ENCODE data around the gene HEBP2.
A peak's percentile ranks its signal among the peaks of the same experiment; 100 is the strongest.
"Not testable (repeated sequence)": the region's sequence is repeated elsewhere in the genome, so short reads cannot be mapped to it uniquely, and the experiment has no call there.

Gene HEBP2

DNA sequence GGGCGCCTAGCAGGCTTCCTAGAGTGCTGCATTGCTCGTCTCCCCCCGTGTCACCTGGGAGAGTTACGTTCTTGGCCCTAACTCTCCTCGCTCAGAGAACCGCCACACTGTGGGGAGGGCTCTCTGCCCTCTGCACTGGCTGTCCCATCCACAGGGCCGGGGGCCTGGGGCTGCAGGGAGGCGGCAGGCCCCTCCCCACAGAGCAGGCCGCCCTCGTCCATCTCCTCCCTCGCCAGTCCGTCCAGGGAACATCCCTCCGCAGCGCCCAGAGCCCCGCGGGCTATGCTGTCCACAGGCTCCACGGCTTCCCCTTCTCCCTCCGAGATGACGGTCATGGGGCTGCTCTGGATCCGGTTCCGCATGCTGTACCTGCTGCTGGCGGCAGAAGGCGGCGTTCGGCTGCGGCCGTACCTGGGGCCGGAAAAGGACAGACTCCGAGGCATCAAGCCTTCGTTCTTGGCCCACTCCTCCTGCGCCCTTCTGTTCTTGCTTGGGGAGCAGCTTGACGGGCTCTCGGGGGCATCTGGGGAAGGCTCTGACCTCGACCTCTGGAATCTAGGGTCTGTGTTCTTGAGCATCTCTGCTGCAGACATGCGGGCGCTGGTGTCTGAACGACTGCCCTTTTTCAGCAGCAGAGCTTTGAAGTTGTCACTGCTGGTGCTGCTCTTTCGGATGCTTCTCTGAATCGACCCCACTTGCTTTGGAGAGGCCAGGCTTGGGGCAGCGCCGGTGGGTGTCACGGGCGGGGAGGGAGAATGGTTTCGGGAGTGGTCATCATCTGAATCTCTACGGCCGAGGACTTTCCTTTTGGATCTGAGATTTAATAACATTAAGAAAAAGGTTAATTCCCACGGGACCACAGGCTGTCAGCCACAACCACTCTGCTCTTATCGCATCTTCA is 20.2 kb downstream of the HEBP2 start:
- no peak for DNase-seq

DNA sequence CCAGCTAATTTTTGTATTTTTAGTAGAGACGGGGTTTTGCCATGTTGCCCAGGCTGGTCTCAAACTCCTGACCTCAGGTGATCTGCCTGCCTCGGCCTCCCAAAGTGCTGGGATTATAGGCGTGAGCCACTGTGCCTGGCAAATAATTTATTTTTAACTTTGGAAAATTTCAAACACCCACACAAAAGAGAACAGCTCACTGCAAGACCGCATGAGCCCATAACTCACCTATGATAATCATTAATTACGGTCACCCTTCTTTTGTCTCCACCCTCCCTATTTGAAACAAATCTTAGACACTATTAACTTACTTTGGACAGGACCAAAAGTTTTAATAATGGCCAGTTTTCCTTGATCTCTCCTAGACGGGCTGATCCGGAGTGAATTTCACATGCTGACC is 21.2 kb downstream of the HEBP2 start:
- DNase-seq = not testable (repeated sequence)

DNA sequence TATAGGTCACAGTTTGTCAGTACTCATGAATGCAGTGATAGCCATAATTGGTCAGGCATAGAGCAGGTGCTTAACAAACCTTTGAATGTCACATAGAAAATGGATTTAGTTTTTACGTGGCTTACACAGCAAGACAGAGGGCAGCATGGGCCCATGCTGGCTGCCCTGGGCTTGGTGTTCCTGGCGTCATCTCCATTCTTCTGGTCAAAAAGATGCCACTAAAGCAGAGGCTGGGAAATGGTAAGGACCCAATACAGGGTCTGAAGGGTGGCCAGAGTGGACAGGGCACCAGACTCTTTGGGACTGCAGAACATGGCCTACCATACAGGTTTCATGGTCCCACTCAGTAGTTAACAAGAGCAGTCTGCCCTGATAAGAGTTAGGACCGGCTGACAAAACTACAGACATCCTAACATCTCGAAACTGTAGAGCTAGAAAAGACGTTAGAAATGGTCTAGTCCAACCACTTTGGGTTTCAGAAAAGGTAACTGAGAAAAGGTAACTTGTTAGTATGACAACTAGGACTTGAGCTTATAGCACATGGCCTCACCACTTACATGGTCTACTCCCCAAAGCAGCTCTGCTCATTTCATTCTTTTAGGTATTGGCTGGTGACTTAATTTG is 22.6 kb downstream of the HEBP2 start:
- no peak for DNase-seq

DNA sequence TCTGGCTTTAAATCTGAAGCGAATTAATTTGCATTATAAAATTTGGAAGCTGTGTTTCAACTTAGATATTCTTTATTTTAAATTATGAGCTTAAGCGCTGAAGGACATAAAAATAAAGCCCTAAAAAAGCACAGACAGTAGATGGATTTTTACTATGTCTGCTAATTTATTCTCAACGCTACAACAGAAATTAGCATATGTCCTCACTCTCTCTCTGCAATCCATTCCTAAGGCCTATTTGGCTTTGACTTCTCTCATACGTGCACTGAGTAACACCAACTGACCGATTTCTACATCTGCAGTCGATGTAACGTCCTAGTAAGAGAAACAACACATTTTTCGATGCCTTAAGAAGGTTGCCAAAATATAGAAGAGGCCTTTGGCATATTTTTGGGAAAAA is 23.7 kb downstream of the HEBP2 start:
- DNase-seq = no peak

DNA sequence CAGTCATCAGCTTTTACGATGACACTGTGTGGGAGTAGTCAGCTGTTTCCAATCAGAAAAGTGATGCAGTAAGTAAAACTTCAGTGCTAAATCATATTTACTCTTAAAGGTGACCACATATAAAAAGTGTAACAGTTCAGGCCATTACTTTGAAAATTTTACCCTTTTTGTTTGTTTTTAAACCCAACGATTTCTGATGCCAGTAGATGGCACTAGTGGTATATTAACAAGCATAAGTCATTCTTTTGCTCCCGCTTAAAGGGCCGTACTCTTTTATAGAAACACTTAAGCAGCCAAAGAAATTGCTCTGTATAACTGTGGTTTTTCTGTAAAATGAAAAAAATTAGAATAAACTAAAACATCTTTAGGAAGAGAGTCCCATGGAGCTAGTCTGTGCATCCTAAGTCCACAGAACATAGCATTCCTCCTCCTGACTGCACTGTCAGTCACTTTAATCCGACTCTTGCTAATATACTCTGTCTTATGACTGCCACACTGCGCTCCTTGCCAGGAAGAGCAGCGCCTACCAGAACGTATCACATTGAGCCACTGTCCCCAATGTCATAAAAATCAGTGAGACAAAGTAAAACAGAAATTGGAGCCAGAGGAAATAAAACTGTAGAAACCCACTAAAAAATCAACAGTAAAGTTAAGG is 25.0 kb downstream of the HEBP2 start:
- peak; percentile 0 for DNase-seq

DNA sequence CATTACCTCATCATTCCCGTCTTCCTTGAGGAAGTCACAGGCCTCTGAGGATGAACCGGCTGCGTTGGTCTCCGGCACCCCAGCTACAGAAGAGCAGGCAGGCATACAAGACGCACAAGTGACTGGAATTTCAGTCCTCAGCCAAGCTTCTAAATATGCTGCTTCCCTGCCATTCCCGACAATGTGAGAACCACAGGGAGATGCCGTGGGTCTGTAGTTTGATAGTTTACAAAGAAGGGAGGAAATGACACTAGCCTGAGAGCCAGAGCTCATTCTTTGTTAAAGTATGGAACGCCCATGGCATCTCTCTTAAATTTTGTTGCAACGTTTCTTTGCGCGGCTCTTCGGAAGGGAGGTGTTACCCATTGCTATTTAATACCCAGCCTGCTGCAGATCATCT is 25.7 kb downstream of the HEBP2 start:
- DNase-seq = no peak

DNA sequence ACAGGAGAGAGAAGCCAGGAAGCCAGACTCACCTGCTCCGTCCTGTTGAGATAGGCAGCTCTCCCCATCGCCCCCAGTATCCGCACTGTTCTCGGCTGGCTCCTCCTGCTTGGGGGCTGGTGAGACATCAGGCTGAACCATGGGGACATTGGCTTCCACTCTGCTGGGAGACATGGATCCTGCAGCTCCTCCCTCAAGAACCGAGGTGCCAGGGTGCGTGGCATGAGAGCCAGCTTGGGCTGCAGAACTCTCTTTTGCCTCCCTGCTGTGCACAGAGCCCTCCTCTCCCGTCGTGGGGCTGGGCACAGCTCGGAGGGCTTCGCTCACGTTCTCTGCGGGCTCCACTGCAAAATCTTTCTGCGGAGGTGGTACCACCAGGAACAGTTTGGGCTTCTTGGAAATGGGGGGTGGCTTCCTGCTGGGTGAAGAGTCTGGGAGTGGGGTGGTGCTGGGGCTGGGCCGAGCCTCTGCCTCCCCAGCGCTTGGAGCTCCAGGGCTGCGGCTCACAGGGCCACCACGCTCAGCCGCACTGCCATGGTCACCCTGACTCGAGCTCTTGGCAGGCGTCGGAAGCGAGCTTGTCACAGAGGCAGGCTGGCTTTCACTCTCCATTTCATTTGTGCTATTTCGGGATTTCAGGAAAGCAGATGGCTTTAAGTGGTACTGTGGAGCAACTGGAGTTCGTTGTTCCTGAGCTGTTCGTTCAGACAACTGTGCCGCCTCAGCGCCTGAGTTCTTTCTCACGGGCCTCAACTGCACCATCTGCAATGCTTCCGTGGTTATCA is 26.5 kb downstream of the HEBP2 start:
- DNase-seq = no peak

DNA sequence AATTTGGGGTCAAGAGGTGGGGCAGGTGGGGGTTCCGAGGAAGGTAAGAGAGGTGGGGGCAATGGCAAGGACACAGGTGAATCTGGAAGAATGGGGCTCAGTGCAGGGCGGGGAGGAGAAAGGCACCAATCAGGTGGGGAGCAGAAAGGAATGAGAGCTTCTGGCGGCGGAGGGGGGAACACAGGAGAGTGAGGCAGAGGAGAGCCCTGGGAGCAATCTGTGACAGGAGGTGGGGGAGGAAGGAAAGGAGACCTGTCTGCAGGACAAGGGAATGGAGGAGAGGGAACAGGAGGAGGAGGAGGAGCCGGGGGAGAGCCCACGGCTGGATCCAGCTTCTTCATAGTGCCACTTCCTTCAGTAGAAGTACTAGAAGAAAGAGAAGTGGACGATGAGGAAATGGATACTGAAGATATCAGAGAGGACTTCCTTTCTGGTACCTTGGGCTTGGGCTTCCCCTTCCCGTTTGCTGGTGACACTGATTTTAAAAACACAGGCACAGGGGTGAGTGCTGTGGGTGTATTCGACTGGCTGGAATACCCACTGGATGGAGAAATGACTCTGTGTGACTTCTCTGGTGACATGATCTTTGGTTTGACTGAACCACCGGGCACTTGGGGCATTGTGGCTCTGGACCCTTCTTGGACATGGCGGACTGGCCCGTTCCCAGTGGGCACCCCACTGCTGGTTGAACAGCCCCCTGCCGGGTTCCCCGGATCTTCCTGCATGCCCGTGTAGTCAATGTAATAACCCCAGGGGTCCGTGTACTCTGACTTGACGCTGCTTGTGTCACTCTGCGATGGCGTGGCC is 27.4 kb downstream of the HEBP2 start:
- DNase-seq = no peak

DNA sequence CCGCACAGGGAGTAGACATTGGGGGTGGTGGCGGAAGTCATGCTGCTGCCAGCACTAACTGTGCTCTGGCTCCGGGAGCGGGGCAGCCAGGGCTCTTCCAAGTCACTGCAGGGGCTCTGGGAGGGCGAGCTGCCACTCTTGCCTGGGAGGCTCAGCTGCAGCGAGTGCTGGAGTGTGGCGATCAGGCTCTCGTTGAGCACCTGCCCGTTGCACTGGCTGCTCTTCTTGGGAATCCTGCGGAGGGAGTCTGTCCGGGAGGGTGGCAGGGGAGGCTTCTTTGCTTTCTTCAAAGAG is 28.0 kb downstream of the HEBP2 start:
- DNase-seq = no peak

DNA sequence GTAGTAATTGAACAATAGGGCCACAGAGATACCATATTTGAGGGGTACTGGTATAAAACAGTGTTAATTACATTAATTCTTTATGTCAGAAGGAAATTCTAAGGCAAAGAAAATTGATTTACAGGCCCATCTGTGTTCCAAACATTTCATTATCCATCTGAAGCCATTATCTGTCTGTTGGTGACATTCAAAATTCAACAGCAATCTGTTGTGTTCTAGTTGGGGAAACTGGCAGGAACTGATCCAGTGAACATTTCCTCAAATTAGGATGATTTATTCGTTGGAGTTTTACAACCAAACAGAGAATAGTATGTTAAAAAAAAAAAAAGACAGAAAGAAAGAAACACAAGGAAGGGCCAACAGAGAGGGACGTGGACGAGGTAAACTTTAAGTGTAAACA is 30.1 kb downstream of the HEBP2 start:
- no peak for DNase-seq

DNA sequence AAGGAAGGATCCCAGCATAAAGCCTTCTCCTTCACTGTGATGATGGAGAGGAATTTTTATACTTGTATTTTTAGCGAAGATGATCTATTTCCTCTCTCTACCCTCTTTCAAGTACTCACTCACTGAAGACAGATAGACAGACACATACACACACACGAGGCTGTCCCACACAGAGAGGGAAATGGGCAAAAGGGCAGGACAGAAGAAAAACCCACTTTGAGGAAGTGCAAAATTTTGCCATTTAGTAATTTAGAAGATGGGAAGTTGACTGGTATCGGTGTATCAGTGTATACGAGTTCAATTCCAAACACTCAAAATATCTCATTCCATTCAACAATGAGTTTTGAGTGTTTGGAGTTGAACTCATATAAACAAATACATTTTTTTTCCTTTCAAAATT is 30.9 kb downstream of the HEBP2 start:
- DNase-seq = no peak

DNA sequence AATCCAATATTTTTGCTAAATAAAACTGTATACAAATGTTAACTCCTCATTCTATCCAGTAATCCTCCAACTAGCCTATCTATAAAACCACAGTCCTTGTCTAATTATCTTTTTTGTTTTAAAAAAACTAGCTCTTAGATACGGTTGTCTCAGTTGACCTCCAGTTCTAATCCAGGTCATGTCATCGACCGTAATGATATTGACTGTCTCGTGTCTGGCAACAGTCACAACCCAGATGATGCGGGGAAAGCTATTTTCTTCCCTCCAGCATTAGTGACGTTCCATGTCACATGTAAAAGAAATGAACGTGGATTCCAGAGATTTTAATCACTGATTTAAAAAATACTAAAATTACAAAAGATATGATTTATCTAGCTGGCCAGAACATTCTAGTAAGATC is 35.5 kb downstream of the HEBP2 start:
- DNase-seq = no peak

DNA sequence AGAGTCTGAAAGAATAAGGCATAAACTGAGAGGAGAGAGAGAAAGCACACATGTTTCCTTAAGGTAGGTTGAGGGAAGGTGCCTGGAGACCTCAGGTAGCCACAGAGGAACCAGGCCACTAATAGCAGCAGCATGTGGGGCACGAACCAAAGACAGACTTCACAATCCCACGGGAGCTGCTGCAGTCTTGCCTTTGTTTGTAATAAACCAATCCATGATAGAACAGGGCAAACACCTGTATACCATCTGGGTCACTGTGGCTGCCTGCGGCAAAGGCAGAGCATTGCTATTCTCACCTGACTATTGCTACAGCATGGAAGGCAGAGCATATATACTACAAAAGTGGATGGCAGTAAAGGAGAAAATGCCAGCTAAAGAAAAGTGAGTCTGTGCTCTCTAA is 36.3 kb downstream of the HEBP2 start:
- no peak for DNase-seq

DNA sequence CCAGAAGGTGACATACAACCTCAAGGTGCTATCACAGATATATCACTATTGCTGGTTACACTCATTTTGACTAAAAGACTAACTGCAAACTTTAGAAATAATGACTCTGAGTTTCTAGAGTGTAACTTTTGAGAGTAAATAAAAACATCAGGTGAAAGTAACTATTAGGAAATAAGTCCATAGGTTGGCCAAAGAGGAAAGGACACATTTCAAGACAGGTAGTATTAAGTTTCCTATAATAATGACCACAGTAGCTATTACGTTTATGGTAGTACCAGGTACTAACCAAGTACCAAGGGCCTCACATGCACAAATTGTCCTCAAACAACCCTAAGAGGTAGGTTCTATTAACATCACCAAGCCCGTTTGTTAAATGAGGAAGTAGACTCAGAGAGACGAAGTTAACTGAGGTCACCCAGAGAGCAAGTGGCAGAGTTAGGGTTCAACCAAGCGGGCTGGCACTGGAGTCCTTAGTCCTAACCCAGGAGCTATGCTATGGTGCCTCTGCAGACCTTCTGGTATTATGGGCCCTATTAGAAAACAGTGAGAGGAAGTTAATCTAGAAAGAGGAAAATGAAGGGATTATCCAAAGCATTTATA is 36.8 kb downstream of the HEBP2 start:
- no peak for DNase-seq

DNA sequence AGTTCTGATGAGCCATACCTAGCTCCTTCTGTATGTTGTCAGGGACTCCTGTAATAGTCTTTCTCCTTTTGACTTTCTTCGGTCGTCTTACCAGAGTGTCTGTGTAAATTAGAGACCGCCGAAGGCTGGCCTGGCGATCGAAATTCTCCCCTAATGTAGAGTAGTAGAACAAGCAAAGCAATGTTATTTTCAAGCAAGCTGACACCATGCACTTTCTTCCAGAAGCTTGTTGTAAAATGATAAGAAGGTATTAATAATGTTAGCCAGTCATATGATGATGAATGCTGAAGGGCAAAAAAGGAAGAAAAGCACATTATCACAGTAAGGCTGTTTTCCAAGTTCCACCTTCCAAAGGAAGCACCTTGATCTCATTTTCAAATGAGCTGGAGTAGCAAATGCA is 37.9 kb downstream of the HEBP2 start:
- no peak for DNase-seq

DNA sequence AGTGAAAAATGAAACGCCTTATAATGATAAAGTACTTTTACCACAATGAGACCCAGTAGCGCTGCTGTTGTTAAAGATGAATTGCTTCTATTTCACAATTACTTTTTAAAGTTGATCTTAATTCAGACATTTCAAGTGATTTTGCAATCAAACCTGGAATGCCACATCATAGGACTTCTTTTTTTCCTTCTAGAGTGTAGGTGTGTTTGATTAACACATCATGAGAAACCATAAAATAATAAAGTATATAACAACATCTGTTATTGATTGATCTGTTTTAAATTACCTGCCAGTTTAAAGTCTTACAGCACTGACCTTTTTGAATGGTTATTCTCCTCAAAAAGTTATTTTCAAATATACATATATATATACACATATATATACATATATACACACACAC is 38.6 kb downstream of the HEBP2 start:
- no peak for DNase-seq

DNA sequence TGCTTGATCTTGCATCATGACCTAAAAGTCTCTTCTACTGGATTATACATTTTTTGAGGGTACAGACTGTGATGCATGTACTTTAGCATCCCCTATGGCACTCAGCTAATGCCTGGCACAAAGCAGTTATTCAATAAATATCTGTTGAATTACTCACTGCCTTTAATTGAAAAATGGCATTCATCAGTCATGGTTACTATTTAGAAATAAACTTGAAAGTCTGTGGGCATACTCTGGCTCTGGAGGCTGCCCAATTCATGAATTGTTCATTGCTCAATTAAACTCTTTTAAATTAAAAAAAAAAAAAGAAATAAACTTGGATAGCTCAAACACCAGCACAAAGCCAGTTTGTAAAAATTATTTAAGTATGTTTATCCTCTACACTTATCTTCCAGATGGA is 40.0 kb downstream of the HEBP2 start:
- no peak for DNase-seq

DNA sequence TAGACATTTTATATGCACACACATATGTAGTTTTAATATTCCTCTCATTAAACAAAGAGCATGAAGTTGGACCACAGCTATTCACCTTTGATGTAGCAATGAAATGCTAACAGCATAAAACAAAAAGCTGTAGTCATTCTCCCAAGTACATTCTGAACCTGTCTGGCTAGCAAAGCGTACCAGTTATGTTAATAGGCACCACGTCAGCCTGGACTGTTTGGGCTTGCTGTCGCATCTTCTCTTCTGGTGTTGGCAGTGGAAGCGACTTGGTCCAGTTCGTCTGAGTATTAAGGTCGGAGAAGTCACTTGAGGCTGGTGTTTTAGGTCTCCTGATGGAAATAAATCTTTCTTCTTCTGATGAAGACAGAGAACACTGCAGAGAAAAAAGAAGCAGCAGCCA is 42.8 kb downstream of the HEBP2 start:
- no peak for DNase-seq

DNA sequence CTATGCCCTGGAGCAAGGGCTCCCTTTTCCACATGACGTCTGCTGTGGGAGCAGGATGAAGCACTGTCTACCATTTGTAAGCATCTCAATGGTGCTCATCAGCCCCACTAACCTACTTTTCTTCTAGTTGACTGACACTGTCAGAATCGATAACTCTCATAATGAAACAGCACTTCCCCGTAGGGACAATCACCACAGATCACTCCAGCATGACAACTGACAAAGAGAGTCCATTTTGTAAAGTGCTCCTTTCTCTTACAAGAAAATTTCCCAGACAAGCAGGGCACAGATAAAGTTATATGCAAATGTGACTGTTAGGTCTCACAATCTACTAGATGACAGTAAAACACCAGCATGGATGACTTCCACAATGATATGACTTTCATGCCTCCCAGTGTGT is 46.4 kb downstream of the HEBP2 start:
- no peak for DNase-seq

DNA sequence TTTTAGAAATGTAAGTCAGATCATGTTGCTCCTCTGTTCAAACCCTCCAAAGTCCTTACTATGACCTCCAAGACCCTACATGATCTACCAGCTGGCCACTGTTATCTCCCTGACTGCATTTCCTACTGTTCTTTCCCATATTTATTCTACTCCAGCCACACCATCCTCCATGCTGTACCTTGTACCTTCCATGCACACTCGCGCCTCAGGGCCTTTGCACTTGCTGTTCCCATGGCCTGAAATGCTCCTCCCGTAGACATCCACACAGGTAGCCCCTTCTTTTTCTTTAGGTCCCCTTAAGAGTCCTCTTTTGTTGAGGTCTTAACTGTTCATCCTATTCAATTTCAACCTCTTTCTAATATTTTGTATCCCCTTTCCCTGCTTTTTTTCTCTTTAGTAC is 47.0 kb downstream of the HEBP2 start:
- no peak for DNase-seq

DNA sequence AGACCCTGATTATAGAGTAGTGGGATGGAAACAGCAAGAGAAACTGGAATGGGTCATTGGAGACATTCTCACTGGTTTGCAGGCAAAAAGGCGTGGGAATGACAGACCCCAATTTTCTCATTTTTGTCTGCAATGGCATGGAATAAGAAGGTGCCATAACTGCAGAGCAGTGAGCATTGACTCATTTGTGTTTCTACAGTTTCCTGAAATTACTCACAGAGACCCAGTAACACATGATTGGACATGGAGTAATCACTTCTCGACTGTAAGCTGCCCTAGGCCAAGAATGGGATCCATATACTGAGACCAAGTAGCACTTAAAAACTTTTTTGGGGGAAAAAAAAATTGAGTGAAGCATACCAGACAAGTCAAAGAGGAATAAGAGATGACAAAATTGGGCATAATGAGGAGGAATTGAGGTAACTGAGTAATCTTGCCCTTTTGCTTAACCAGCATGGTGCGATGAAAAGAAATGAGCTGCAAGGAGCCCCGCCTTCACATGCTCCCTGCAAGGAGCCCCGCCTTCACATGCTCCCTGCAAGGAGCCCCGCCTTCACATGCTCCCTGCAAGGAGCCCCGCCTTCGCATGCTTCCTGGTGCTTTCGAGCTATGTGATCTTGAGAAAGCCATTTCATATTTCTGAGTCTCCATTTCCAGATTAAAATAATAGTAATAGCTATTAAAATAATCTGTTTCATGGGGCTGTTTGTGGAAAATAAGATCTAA is 51.1 kb downstream of the HEBP2 start:
- DNase-seq = no peak

All from NCI-H2029 treated with DMSO at 0.1 percent for 48 hours (cell line).